ENCODE data around the gene PPARD.

The PPARD gene

DNA sequence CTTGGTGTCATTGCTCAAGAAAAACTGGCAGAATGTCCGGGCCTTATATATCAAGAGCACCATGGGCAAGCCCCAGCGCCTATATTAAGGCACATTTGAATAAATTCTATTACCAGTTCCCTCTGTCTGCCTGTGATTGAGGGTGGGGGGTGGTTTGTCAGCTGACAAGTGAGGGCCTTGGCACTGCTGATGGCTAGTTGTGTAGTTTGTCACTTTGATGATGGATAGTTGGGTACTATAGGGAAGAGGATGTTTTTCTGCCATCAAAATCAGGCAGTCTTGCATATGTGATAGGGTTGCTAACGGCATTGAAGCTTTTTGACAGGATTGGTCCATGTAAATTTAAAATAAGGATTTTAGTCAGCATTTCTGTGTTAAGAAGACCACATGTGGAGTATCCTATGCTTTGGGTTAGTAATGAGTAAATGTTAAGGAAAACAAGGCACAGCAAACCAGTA lies 128.3 kb downstream of the PPARD start:
- TF ChIP-seq, protein P1, sequence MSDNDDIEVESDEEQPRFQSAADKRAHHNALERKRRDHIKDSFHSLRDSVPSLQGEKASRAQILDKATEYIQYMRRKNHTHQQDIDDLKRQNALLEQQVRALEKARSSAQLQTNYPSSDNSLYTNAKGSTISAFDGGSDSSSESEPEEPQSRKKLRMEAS (IDR thresholded peaks at IDR 0.05; ENCODE audit: low read depth, low read length): no peak
- TF ChIP-seq MYC (IDR thresholded peaks at IDR 0.05; ENCODE audit: low read depth, low read length) (no peak), POLR2A (IDR thresholded peaks at IDR 0.05; ENCODE audit: extremely low read depth, insufficient read length) (no peak)
- TF ChIP-seq, protein P2, sequence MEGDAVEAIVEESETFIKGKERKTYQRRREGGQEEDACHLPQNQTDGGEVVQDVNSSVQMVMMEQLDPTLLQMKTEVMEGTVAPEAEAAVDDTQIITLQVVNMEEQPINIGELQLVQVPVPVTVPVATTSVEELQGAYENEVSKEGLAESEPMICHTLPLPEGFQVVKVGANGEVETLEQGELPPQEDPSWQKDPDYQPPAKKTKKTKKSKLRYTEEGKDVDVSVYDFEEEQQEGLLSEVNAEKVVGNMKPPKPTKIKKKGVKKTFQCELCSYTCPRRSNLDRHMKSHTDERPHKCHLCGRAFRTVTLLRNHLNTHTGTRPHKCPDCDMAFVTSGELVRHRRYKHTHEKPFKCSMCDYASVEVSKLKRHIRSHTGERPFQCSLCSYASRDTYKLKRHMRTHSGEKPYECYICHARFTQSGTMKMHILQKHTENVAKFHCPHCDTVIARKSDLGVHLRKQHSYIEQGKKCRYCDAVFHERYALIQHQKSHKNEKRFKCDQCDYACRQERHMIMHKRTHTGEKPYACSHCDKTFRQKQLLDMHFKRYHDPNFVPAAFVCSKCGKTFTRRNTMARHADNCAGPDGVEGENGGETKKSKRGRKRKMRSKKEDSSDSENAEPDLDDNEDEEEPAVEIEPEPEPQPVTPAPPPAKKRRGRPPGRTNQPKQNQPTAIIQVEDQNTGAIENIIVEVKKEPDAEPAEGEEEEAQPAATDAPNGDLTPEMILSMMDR (IDR thresholded peaks at IDR 0.05; ENCODE audit: low read depth, low read length): no peak
- no peak for DNase-seq (ENCODE audit: low read depth)
- peak overlapping the region; percentile 77 for H3K4me3 ChIP-seq (ENCODE audit: low read depth, low read length)

DNA sequence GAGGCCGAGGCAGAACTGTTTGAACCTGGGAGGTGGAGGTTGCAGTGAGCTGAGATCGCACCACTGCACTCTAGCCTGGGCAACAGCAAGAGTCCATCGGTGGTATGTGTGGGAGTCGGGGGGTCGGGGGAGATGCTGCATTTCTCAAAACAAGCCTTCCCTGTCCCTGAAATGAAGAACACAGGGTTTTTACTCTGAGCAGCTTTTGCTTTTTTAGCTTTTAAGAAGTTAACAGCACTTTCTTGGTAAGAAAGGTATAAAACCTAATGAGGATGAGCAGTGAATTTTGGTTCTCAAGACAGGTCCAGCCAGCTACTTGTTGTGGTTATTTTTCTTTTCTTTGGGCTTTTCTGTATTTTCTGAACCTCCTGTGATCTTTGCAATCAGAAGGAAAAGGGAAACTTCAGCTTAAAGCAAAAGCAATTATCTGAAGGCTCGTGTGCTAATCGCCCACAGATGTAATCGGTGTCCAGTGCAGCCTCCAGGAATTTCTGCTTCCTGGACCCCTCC lies 129.5 kb downstream of the PPARD start:
- TF ChIP-seq MYC (IDR thresholded peaks at IDR 0.05; ENCODE audit: low read depth, low read length) (no peak), POLR2A (IDR thresholded peaks at IDR 0.05; ENCODE audit: extremely low read depth, insufficient read length) (no peak)
- TF ChIP-seq, protein P2 (IDR thresholded peaks at IDR 0.05; ENCODE audit: low read depth, low read length): no peak
- TF ChIP-seq, protein P1 (IDR thresholded peaks at IDR 0.05; ENCODE audit: low read depth, low read length): no peak
- DNase-seq (ENCODE audit: low read depth): peak; percentile 54
- H3K4me3 ChIP-seq (ENCODE audit: low read depth, low read length): peak overlapping the region; percentile 77

DNA sequence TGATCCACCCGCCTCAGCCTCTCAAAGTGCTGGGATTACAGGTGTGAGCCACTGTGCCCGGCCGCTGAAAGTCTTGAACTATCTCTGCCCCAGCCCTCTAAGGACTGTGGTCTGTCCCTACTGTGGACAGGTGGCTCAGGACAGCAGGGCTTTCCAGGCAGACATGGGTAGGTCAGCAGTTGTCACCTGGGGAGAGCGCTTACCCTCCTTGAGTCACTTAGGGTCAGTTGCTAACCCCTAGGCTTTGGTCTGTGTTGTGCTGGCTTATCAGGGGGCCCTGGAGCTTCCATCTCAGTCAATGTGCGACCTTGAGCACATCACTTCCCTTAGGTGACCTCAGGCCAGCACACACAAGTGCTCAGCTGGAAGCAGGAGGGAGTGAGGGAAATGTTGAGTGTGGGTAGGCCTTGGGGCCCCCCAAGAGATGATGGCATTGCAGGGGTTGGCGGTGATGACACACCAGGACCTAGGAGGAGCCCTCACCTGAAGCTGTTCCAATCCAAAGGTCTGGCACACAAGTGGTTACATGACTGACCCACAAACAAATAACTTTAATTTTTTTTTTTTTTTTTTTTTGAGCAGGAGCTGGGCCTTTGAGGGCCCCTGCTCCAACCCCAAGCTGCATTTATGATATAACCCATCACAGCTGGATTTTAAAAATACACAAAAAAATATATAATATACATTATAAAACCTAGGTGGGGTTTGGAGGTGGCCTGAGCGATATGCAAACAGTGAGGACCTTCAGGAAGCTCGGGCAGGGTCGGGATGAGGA lies 130.9 kb downstream of the PPARD start:
- peak; percentile 62 for DNase-seq (ENCODE audit: low read depth)
- TF ChIP-seq, protein P1 (IDR thresholded peaks at IDR 0.05; ENCODE audit: low read depth, low read length): no peak
- no peak for TF ChIP-seq POLR2A (IDR thresholded peaks at IDR 0.05; ENCODE audit: extremely low read depth, insufficient read length)
- no peak for TF ChIP-seq MYC (IDR thresholded peaks at IDR 0.05; ENCODE audit: low read depth, low read length)
- TF ChIP-seq, protein P2 (IDR thresholded peaks at IDR 0.05; ENCODE audit: low read depth, low read length): no peak
- no peak overlapping the region for H3K4me3 ChIP-seq (ENCODE audit: low read depth, low read length)

DNA sequence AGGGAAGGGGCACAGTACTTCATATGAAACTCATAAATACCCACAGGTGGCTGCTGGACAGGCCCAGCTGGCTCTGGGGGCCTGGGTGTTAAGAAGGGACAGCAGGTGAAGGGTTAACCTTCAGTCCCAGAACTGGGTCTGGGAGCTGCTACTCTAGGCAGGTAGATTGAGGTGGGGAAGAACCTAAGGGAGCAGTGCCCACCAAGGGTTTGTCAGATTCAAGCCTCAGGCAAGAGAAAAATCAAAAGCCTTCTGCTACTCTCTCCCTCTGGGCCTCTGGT lies 131.4 kb downstream of the PPARD start:
- no peak for DNase-seq (ENCODE audit: low read depth)
- no peak overlapping the region for H3K4me3 ChIP-seq (ENCODE audit: low read depth, low read length)

DNA sequence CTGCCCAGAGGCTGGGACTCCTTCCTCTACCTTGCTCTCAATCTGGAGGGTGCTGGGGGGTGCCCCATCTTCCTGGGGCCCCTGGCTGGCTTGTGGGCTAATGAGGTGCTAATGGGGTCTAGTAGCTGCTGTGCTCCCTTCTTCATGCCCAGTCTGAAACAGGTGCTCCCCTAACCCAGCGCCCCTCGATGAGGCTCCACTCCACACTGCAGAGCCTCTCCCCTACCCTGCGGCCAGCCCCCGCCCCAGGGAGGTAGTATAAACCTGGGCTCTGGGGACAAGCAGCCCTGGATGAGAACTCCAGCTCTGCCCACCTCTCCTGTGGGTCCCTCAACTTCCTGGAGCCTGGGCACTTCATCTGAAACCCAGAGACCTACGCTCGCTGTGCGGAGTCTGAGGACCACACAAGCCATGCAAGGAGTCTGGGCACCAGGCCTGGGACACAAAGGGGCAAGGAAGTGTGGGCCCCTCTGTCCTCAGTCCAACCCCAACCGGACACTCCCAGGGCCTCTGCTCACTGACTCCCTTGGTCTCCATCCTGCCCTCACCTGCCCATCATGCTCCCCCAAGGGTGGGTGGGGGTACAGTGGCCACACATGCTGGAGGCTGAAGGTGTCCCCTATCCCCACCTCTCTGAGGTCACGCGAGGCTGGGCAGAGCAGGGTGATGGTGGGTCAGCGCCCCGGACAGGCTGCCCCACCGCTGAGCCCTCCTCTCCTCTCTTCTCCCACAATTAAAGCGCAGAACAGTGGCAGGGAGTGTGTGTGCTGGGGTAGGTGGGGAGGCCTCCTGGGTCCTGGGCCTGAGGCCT lies 132.0 kb downstream of the PPARD start:
- no peak for TF ChIP-seq MYC (IDR thresholded peaks at IDR 0.05; ENCODE audit: low read depth, low read length)
- TF ChIP-seq, protein P1 (IDR thresholded peaks at IDR 0.05; ENCODE audit: low read depth, low read length): no peak
- TF ChIP-seq POLR2A (IDR thresholded peaks at IDR 0.05; ENCODE audit: extremely low read depth, insufficient read length): peak; percentile 36
- DNase-seq (ENCODE audit: low read depth): peak; percentile 55
- no peak overlapping the region for H3K4me3 ChIP-seq (ENCODE audit: low read depth, low read length)

More for the DNA sequence above, 131.4 kb downstream of the PPARD start:
- TF ChIP-seq, protein P2 (IDR thresholded peaks at IDR 0.05; ENCODE audit: low read depth, low read length): no peak
- TF ChIP-seq MYC (IDR thresholded peaks at IDR 0.05; ENCODE audit: low read depth, low read length) (no peak), POLR2A (IDR thresholded peaks at IDR 0.05; ENCODE audit: extremely low read depth, insufficient read length) (no peak)
- TF ChIP-seq, protein P1 (IDR thresholded peaks at IDR 0.05; ENCODE audit: low read depth, low read length): no peak
